T-helper 2 cell (primary cell): Measurements from ENCODE around the gene FUT4.
A peak's percentile ranks its signal among the peaks of the same experiment; 100 is the strongest.
"Not testable (repeated sequence)": the region's sequence is repeated elsewhere in the genome, so short reads cannot be mapped to it uniquely, and the experiment has no call there.

Source experiments
- DNase-seq, 5 experiments: peaks; one replicate each; pipeline versions ENCODE4 v3.0.0 to v3.0.0-alpha.2; 2012 to 2022
- total RNA-seq, 2 donors: gene quantifications; one replicate each; lab custom pipeline; 2026; lab: John Stamatoyannopoulos, UW

Gene FUT4
- total RNA-seq: 12.1 to 13.1 reads per million in 2 donors

- DNase-seq: peak; percentile 41 to 85 (median 60)
Observed at GRCh38 chr11:94543695-94544645, at the start of gene FUT4. Gene FUT4 (plus strand): TSS chr11:94543921. CDS start chr11:94544134, 213 bp downstream.

GRCh38 chr11:94494126-94494680 lies 49.5 kb upstream of the FUT4 start:
- DNase-seq: no peak

GRCh38 chr11:94500181-94500580 lies 43.5 kb upstream of the FUT4 start:
- DNase-seq: no peak

GRCh38 chr11:94501522-94501921 lies 42.2 kb upstream of the FUT4 start:
- DNase-seq: no peak

GRCh38 chr11:94504689-94505293 lies 38.9 kb upstream of the FUT4 start:
- DNase-seq: peak in 2 of 5 experiments; percentile 14 to 59

- DNase-seq: not testable (repeated sequence)
Observed at GRCh38 chr11:94506513-94506912, 37.2 kb upstream of the FUT4 start.

- DNase-seq: no peak
Observed at GRCh38 chr11:94507485-94507884, 36.2 kb upstream of the FUT4 start.

- DNase-seq: peak in 4 of 5 experiments; percentile 13 to 62 (median 32)
Observed at GRCh38 chr11:94511932-94512781, 31.6 kb upstream of the FUT4 start, which contains the start of gene C11orf97. Gene C11orf97 (plus strand): TSS chr11:94512461. CDS start chr11:94512529, 68 bp downstream.

GRCh38 chr11:94513091-94513490 lies 30.6 kb upstream of the FUT4 start:
- no peak for DNase-seq

- no peak for DNase-seq
Observed at GRCh38 chr11:94515398-94515797, 28.3 kb upstream of the FUT4 start.

GRCh38 chr11:94516725-94517124 lies 27.0 kb upstream of the FUT4 start:
- DNase-seq: no peak

GRCh38 chr11:94518300-94518699 lies 25.4 kb upstream of the FUT4 start:
- DNase-seq: no peak

- DNase-seq: peak in 1 of 5 experiments; percentile 21
Observed at GRCh38 chr11:94519478-94520084, 24.1 kb upstream of the FUT4 start.

GRCh38 chr11:94521684-94522083 lies 22.0 kb upstream of the FUT4 start:
- DNase-seq: no peak

- DNase-seq: no peak
Observed at GRCh38 chr11:94524341-94524740, 19.4 kb upstream of the FUT4 start.

GRCh38 chr11:94525546-94526324 lies 18.0 kb upstream of the FUT4 start:
- no peak for DNase-seq

GRCh38 chr11:94526645-94527438 lies 16.9 kb upstream of the FUT4 start:
- DNase-seq: no peak

GRCh38 chr11:94528551-94528950 lies 15.2 kb upstream of the FUT4 start:
- no peak for DNase-seq

- no peak for DNase-seq
Observed at GRCh38 chr11:94532211-94532610, 11.5 kb upstream of the FUT4 start.

- DNase-seq: no peak
Observed at GRCh38 chr11:94533206-94533605, 10.5 kb upstream of the FUT4 start.
